Thoracic aorta (tissue), 2 donors: ENCODE measurements around the gene SLCO4A1. TPM values are rescaled to one million over a fixed set of nuclear protein-coding genes. Genes with fewer than 3 reads are reported as not detected.

ENCODE experiments used
- ATAC-seq: fragments of 150-250 bp; one replicate; pipeline ENCODE4 v1.8.0; 2017; ENCODE audit warnings: low read depth; ENCODE audit not compliant: insufficient number of reproducible peaks, low FRiP score
- DNase-seq: peaks from one replicate; pipeline ENCODE4 v3.0.0-alpha.2; 2020; ENCODE audit warnings: low spot score
- H3K27ac ChIP-seq, 2 donors: fragments of 200-600 bp; sonication (generic); 1 replicate in 1 of 2; 2 replicates in 1 of 2; pipeline ENCODE4 v1.5.1; 2016; ENCODE audit warnings: mild to moderate bottlenecking in 2 of 2, moderate library complexity in 2 of 2
- H3K27me3 ChIP-seq: fragments of 200-600 bp; sonication (generic); replicated peaks from 2 replicates; pipeline ENCODE4 v1.6.0; 2016; ENCODE audit warnings: mild to moderate bottlenecking; ENCODE audit not compliant: insufficient read depth
- H3K36me3 ChIP-seq: fragments of 200-600 bp; sonication (generic); one replicate; pipeline ENCODE4 v1.5.1; 2016
- H3K4me1 ChIP-seq, 2 donors: fragments of 200-600 bp; sonication (generic); 1 replicate in 1 of 2; 2 replicates in 1 of 2; pipeline versions ENCODE4 v1.5.1 to v1.6.0; 2016; ENCODE audit warnings: low read depth in 2 of 2, mild to moderate bottlenecking in 1 of 2; ENCODE audit not compliant: control insufficient read depth in 1 of 2
- H3K4me3 ChIP-seq: fragments of 200-600 bp; sonication (generic); 2 replicates; pipeline ENCODE4 v1.5.1; 2016; ENCODE audit warnings: mild to moderate bottlenecking
- H3K9me3 ChIP-seq: fragments of 200-600 bp; sonication (generic); 2 replicates; pipeline ENCODE4 v1.5.1; 2016
- CTCF ChIP-seq: fragments of 200-600 bp; sonication (generic); IDR thresholded peaks from one replicate; pipeline ENCODE4 v1.5.1; 2019; ENCODE audit warnings: antibody characterized with exemption
- total RNA-seq, 2 donors: library from RNA; depleted of rRNA; stranded (reverse); fragments of >200 nt; gene quantifications; one replicate each; pipeline versions ENCODE4 v1.1.0 to v1.2.3, GENCODE V29; 2016

The SLCO4A1 gene
- total RNA-seq, 2 donors from 2014 or later, result 22.1 to 26.0 TPM

- no peak for DNase-seq
- TF ChIP-seq CTCF, result no peak
- H3K27me3 ChIP-seq, result no peaks in the 10 kb centered on the region
- H3K27ac ChIP-seq, result no peak overlapping the region
- ATAC-seq, result no peak
- H3K9me3 ChIP-seq, result no peaks in the 10 kb centered on the region
- H3K4me1 ChIP-seq, result no peaks in the 10 kb centered on the region
- no peak overlapping the region for H3K4me3 ChIP-seq
- H3K36me3 ChIP-seq, result no peaks in the 10 kb centered on the region
Observed at GRCh38 chr20:62595491-62595890, 46.8 kb upstream of the SLCO4A1 start.

- ATAC-seq, result no peak
Observed at GRCh38 chr20:62596486-62596885, 45.8 kb upstream of the SLCO4A1 start.

GRCh38 chr20:62596921-62597320 is 45.4 kb upstream of the SLCO4A1 start:
- DNase-seq, result no peak
- Histone ChIP-seq H3K9me3 (no peaks in the 10 kb centered on the region), H3K4me1 (no peaks in the 10 kb centered on the region), H3K36me3 (no peaks in the 10 kb centered on the region), H3K27ac (no peak overlapping the region), H3K27me3 (no peaks in the 10 kb centered on the region), H3K4me3 (no peak overlapping the region)
- no peak for TF ChIP-seq CTCF
- ATAC-seq, result no peak

More at GRCh38 chr20:62596486-62596885, 45.8 kb upstream of the SLCO4A1 start:
- no peak overlapping the region for H3K27ac ChIP-seq
- no peak for DNase-seq
- H3K36me3 ChIP-seq, result no peaks in the 10 kb centered on the region
- no peaks in the 10 kb centered on the region for H3K9me3 ChIP-seq
- H3K27me3 ChIP-seq, result no peaks in the 10 kb centered on the region
- no peak overlapping the region for H3K4me3 ChIP-seq
- no peaks in the 10 kb centered on the region for H3K4me1 ChIP-seq
- TF ChIP-seq CTCF, result no peak

- H3K27ac ChIP-seq, result no peak overlapping the region
- no peaks in the 10 kb centered on the region for H3K4me1 ChIP-seq
- no peaks in the 10 kb centered on the region for H3K9me3 ChIP-seq
- H3K36me3 ChIP-seq, result no peaks in the 10 kb centered on the region
- DNase-seq (no peak), ATAC-seq (no peak)
- H3K27me3 ChIP-seq, result no peaks in the 10 kb centered on the region
- no peak for TF ChIP-seq CTCF
- no peak overlapping the region for H3K4me3 ChIP-seq
Observed at GRCh38 chr20:62597416-62598115, 44.7 kb upstream of the SLCO4A1 start.

- ATAC-seq (no peak), DNase-seq (no peak)
- no peak overlapping the region for H3K27ac ChIP-seq
- TF ChIP-seq CTCF, result no peak
- no peaks in the 10 kb centered on the region for H3K9me3 ChIP-seq
- H3K36me3 ChIP-seq, result no peaks in the 10 kb centered on the region
- no peaks in the 10 kb centered on the region for H3K27me3 ChIP-seq
- no peak overlapping the region for H3K4me3 ChIP-seq
- peaks cover 0 to 5% of the 10 kb centered on the region in 2 donors for H3K4me1 ChIP-seq
Observed at GRCh38 chr20:62598761-62599194, 43.5 kb upstream of the SLCO4A1 start.
